Measurements from ENCODE around the gene FBXL12. TPM values are rescaled to one million over a fixed set of nuclear protein-coding genes. Genes with fewer than 3 reads are reported as not detected.
A peak's percentile ranks its signal among the peaks of the same experiment; 100 is the strongest.

The FBXL12 gene
- total and polyA plus RNA-seq, 2 of the 4 experiments (the other 2 are of a cell fraction): 8.1 to 42.6 TPM

- peak overlapping the region; percentile 93 for H3K9ac ChIP-seq (ENCODE audit: low read depth, low read length)
- ChIA-PET CTCF (no interaction called here), POLR2A (ENCODE audit: unreplicated experiment) (no interaction called here)
- peak overlapping the region; percentile 64 to 83; a peak in 3 of 4 replicates for H4K8ac ChIP-seq (ENCODE audit: low read depth in 2 of 2, low read length in 2 of 2)
- H4K5ac ChIP-seq (ENCODE audit: low read depth, low read length): peak overlapping the region; percentile 65
- peak overlapping the region; percentile 97 for H3K18ac ChIP-seq (ENCODE audit: low read depth, low read length)
- peak; percentile 67 for ATAC-seq (ENCODE audit: low read depth)
- peak overlapping the region; percentile 96 for H2AK9ac ChIP-seq (replicated peaks; ENCODE audit: low read depth, low read length, poor library complexity)
- peak overlapping the region; percentile 90 for H3K14ac ChIP-seq (replicated peaks; ENCODE audit: low read depth, low read length)
- H3K4me3 ChIP-seq (ENCODE audit: insufficient read depth, low read depth, low read length): peak overlapping the region; percentile 98
- peak overlapping the region; percentile 93 for H2BK5ac ChIP-seq (ENCODE audit: low read depth, low read length, poor library complexity, severe bottlenecking)
- H4K91ac ChIP-seq (ENCODE audit: insufficient read depth, low read depth, low read length): peak overlapping the region; percentile 40; the same call in 1 of the 2 replicates
- in situ Hi-C loops (cut with MboI; ENCODE audit: low sequenced_read_pairs) (loop anchor here (5.0 to 10.0 kb wide), 4 partner anchors 165 to 658 kb away; partner anchors contain the start of gene ZNF559), dilution Hi-C loops (cut with HindIII; ENCODE audit: low sequenced_read_pairs, unreplicated experiment) (loop anchor here (10.0 kb wide), 1 partner anchor 168 kb away; the partner anchor contains the start of gene ZNF561), intact Hi-C loops (cut with micrococcal nuclease) (loop anchor here (5.0 kb wide), 1 partner anchor 385 kb away; no protein-coding TSS in a partner anchor)
- H3K36me3 ChIP-seq (ENCODE audit: control insufficient read depth, insufficient read depth, low read length): no peaks in the 10 kb centered on the region
- WGBS, 2 experiments (ENCODE audit: extremely low coverage in 2 of 2, insufficient read length in 1 of 2): 1% methylated on average over 29 of the region's 70 CpGs; no CpG with 5 or more reads in 1 of the 2 experiments
- H2AK5ac ChIP-seq (ENCODE audit: low read depth, low read length): no peak overlapping the region
- no peaks in the 10 kb centered on the region for H4K20me1 ChIP-seq (ENCODE audit: insufficient read depth, low read length)
- H3K79me1 ChIP-seq (ENCODE audit: low read depth in 1 of 2, low read length in 2 of 2): no peaks in the 10 kb centered on the region
- H2AFZ ChIP-seq (replicated peaks; ENCODE audit: low read length, poor library complexity): peak overlapping the region; percentile 99
- peak overlapping the region; percentile 96; the same call in 1 of the 3 replicates for H2BK15ac ChIP-seq (ENCODE audit: low read depth, low read length)
- peaks cover 3% of the 10 kb centered on the region for H3K4me1 ChIP-seq (ENCODE audit: control insufficient read depth, insufficient read depth, low read length)
- no peaks in the 10 kb centered on the region for H3K27me3 ChIP-seq (ENCODE audit: control insufficient read depth, insufficient read depth, low read length)
- peak overlapping the region; percentile 64; the same call in 1 of the 2 replicates for H3K23ac ChIP-seq (ENCODE audit: low read depth, low read length)
- no TSS peak for BruUV-seq (replicated peaks)
- peak overlapping the region; percentile 76 for H3K4ac ChIP-seq (ENCODE audit: low read depth, low read length)
- peak overlapping the region; percentile 95 for H3K4me2 ChIP-seq (ENCODE audit: low read depth, low read length)
- H2BK20ac ChIP-seq (ENCODE audit: low read depth, low read length): no peak overlapping the region
- H2BK120ac ChIP-seq (ENCODE audit: low read depth, low read length): peak overlapping the region; percentile 58
- no peaks in the 10 kb centered on the region for H3K9me1 ChIP-seq (ENCODE audit: insufficient read depth, low read length)
- no peaks in the 10 kb centered on the region for H3K9me3 ChIP-seq (ENCODE audit: control insufficient read depth, insufficient read depth, low read length)
- DNase-seq: peak; percentile 91
- H3K27ac ChIP-seq (ENCODE audit: insufficient read depth, low read length): peak overlapping the region; percentile 95
- no peak overlapping the region for H3K56ac ChIP-seq (ENCODE audit: extremely low read depth, insufficient read depth, low read length)
- TF ChIP-seq BHLHE40 (IDR thresholded peaks at IDR 0.05; ENCODE audit: low read depth, low read length) (no peak), CHD1 (IDR thresholded peaks at IDR 0.05; ENCODE audit: low read depth, low read length) (no peak), ELK1 (IDR thresholded peaks at IDR 0.05; ENCODE audit: borderline replicate concordance, low read depth, low read length) (no peak), RFX5 (IDR thresholded peaks at IDR 0.05; ENCODE audit: low read depth, low read length) (no peak), NFE2L2 (IDR thresholded peaks at IDR 0.05; ENCODE audit: low read depth, low read length) (no peak), MXI1 (IDR thresholded peaks at IDR 0.05; ENCODE audit: borderline replicate concordance, low read depth, low read length) (no peak), MAZ (IDR thresholded peaks at IDR 0.05; ENCODE audit: borderline replicate concordance, low read depth, low read length) (peak; percentile 35; the same call in 1 of the 2 replicates), RAD21 (IDR thresholded peaks at IDR 0.05; ENCODE audit: low read length) (no peak), SMC3 (IDR thresholded peaks at IDR 0.05; ENCODE audit: low read depth, low read length) (no peak), RCOR1 (IDR thresholded peaks at IDR 0.05; ENCODE audit: insufficient replicate concordance, low read length) (peak; percentile 27), CTCF (conservative IDR thresholded peaks at IDR 0.05; ENCODE audit: low read depth, low read length) (no peak), POLR2A (IDR thresholded peaks at IDR 0.05; ENCODE audit: low read depth, low read length) (peak; percentile 6; the same call in 1 of the 2 replicates), USF2 (IDR thresholded peaks at IDR 0.05; ENCODE audit: low read depth, low read length) (no peak)
Observed at GRCh38 chr19:9792206-9793070, 26.4 kb downstream of the FBXL12 start.
